ENCODE measurements around the gene TBC1D10A. TPM values are rescaled to one million over a fixed set of nuclear protein-coding genes. Genes with fewer than 3 reads are reported as not detected.

The TBC1D10A gene
- polyA plus RNA-seq, 1 donor (not counting 4 experiments of a cell fraction or from before 2014, with no cell fraction given) = 17.8 TPM

- Histone ChIP-seq H3K9me3 (ENCODE audit: control insufficient read depth, low read depth, low read length) (no peaks in the 10 kb centered on the region), H3K79me2 (ENCODE audit: control insufficient read depth, insufficient read depth, low read length) (no peaks in the 10 kb centered on the region), H3K27ac (ENCODE audit: control insufficient read depth, insufficient read depth, low read length) (no peak overlapping the region), H3K9ac (ENCODE audit: control insufficient read depth, extremely low read depth, insufficient read depth, low read length) (no peak overlapping the region), H4K20me1 (ENCODE audit: control insufficient read depth, extremely low read depth, insufficient read depth, low read length) (no peaks in the 10 kb centered on the region), H3K36me3 (ENCODE audit: control insufficient read depth in 2 of 2, extremely low read depth in 1 of 2, insufficient read depth in 2 of 2, low read length in 2 of 2) (no peaks in the 10 kb centered on the region), H3K27me3 (ENCODE audit: control insufficient read depth, extremely low read depth, insufficient read depth, low read length) (no peaks in the 10 kb centered on the region), H3K4me1 (ENCODE audit: control insufficient read depth, extremely low read depth, insufficient read depth, low read length) (peaks cover 22% of the 10 kb centered on the region), H3K9me1 (ENCODE audit: control insufficient read depth, extremely low read depth, insufficient read depth, low read length) (peaks cover 2% of the 10 kb centered on the region), H3K4me2 (ENCODE audit: control insufficient read depth, extremely low read depth, insufficient read depth, low read depth, low read length) (no peak overlapping the region), H2AFZ (ENCODE audit: control insufficient read depth, low read length) (no peak overlapping the region), H3K4me3 (ENCODE audit: control insufficient read depth in 2 of 3, extremely low read depth in 1 of 3, insufficient read depth in 2 of 3, low read depth in 1 of 3, low read length in 3 of 3) (no peak overlapping the region)
- TF ChIP-seq EZH2 (IDR thresholded peaks at IDR 0.05; ENCODE audit: low read length) (no peak), CTCF (optimal IDR thresholded peaks at IDR 0.05 in 1 of 3, IDR thresholded peaks at IDR 0.05 in 1 of 3, conservative IDR thresholded peaks at IDR 0.05 in 1 of 3; ENCODE audit: extremely low read depth in 1 of 3, insufficient read depth in 2 of 3, low read length in 3 of 3) (no peak)
- FAIRE-seq = no peak
- dilution Hi-C loops (cut with MboI; ENCODE audit: extremely low pct_ligation_motif_present, low sequenced_read_pairs) = no loop called here
- DNase-seq (ENCODE audit: low read depth, low spot score) = no peak
Measured at GRCh38 chr22:30265131-30265720, 61.5 kb downstream of the TBC1D10A start.

- no peak overlapping the region for H3K9ac ChIP-seq (ENCODE audit: control insufficient read depth, extremely low read depth, insufficient read depth, low read length)
- dilution Hi-C loops (cut with MboI; ENCODE audit: extremely low pct_ligation_motif_present, low sequenced_read_pairs) = no loop called here
- no peak for FAIRE-seq
Measured at GRCh38 chr22:30263883-30264282, 62.9 kb downstream of the TBC1D10A start.

More at GRCh38 chr22:30263883-30264282, 62.9 kb downstream of the TBC1D10A start:
- Histone ChIP-seq H3K36me3 (ENCODE audit: control insufficient read depth in 2 of 2, extremely low read depth in 1 of 2, insufficient read depth in 2 of 2, low read length in 2 of 2) (no peaks in the 10 kb centered on the region), H3K27me3 (ENCODE audit: control insufficient read depth, extremely low read depth, insufficient read depth, low read length) (no peaks in the 10 kb centered on the region), H4K20me1 (ENCODE audit: control insufficient read depth, extremely low read depth, insufficient read depth, low read length) (no peaks in the 10 kb centered on the region), H3K4me3 (ENCODE audit: control insufficient read depth in 2 of 3, extremely low read depth in 1 of 3, insufficient read depth in 2 of 3, low read depth in 1 of 3, low read length in 3 of 3) (no peak overlapping the region), H3K27ac (ENCODE audit: control insufficient read depth, insufficient read depth, low read length) (no peak overlapping the region), H2AFZ (ENCODE audit: control insufficient read depth, low read length) (no peak overlapping the region), H3K4me2 (ENCODE audit: control insufficient read depth, extremely low read depth, insufficient read depth, low read depth, low read length) (no peak overlapping the region), H3K4me1 (ENCODE audit: control insufficient read depth, extremely low read depth, insufficient read depth, low read length) (peaks cover 22% of the 10 kb centered on the region), H3K9me1 (ENCODE audit: control insufficient read depth, extremely low read depth, insufficient read depth, low read length) (peaks cover 2% of the 10 kb centered on the region), H3K9me3 (ENCODE audit: control insufficient read depth, low read depth, low read length) (no peaks in the 10 kb centered on the region), H3K79me2 (ENCODE audit: control insufficient read depth, insufficient read depth, low read length) (no peaks in the 10 kb centered on the region)
- TF ChIP-seq EZH2 (IDR thresholded peaks at IDR 0.05; ENCODE audit: low read length) (no peak), CTCF (optimal IDR thresholded peaks at IDR 0.05 in 1 of 3, IDR thresholded peaks at IDR 0.05 in 1 of 3, conservative IDR thresholded peaks at IDR 0.05 in 1 of 3; ENCODE audit: extremely low read depth in 1 of 3, insufficient read depth in 2 of 3, low read length in 3 of 3) (no peak)
- no peak for DNase-seq (ENCODE audit: low read depth, low spot score)

Measured in keratinocyte (primary cell).